Lower leg skin (tissue), 3 donors: Measurements from ENCODE around the gene IDH2.
"Not testable (repeated sequence)": the region's sequence is repeated elsewhere in the genome, so short reads cannot be mapped to it uniquely, and the experiment has no call there.

Experiments used
- POLR2A ChIP-seq, 2 donors: fragments of 450-650 bp; IDR thresholded peaks; one replicate each; pipeline ENCODE4 v1.6.1; 2016 to 2017; ENCODE audit warnings: antibody characterized with exemption in 2 of 2, mild to moderate bottlenecking in 1 of 2, moderate library complexity in 1 of 2
- TF ChIP-seq, protein P1 (sequence below), 3 donors: fragments of 450-650 bp; IDR thresholded peaks; one replicate each; pipeline ENCODE4 v1.5.1; 2016; ENCODE audit warnings: antibody characterized with exemption in 3 of 3, mild to moderate bottlenecking in 3 of 3, moderate library complexity in 2 of 3

DNA sequence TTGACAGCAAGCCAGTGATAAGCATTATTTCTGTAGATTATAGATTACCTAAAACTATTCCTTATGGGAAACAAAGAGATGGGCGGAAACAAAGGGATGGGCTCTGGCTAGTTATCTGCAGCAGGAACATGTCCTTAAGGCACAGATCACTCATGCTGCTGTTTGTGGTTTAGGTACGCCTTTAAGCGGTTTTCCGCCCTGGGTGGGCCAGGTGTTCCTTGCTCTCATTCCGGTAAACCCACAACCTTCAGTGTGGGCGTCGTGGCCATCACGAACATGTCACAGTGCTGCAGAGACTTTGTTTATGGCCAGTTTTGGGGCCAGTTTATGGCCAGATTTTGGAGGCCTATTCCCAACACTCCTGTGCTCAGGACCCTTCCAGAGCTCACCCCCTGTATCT, 37.3 kb upstream of the IDH2 start:
- TF ChIP-seq, protein P1, sequence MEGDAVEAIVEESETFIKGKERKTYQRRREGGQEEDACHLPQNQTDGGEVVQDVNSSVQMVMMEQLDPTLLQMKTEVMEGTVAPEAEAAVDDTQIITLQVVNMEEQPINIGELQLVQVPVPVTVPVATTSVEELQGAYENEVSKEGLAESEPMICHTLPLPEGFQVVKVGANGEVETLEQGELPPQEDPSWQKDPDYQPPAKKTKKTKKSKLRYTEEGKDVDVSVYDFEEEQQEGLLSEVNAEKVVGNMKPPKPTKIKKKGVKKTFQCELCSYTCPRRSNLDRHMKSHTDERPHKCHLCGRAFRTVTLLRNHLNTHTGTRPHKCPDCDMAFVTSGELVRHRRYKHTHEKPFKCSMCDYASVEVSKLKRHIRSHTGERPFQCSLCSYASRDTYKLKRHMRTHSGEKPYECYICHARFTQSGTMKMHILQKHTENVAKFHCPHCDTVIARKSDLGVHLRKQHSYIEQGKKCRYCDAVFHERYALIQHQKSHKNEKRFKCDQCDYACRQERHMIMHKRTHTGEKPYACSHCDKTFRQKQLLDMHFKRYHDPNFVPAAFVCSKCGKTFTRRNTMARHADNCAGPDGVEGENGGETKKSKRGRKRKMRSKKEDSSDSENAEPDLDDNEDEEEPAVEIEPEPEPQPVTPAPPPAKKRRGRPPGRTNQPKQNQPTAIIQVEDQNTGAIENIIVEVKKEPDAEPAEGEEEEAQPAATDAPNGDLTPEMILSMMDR (IDR thresholded peaks at IDR 0.05), result not testable (repeated sequence)
- not testable (repeated sequence) for TF ChIP-seq POLR2A (IDR thresholded peaks at IDR 0.05)
